SH-SY5Y (cell line): ENCODE measurements around the gene MAGEA4.

ENCODE experiments used
- GATA2 ChIP-seq: IDR thresholded peaks from 2 replicates; pipeline ENCODE4 v1.6.1; 2011; ENCODE audit warnings: mild to moderate bottlenecking, low read depth, low read length
- GATA3 ChIP-seq: IDR thresholded peaks from 2 replicates; pipeline ENCODE4 v1.6.1; 2011; ENCODE audit warnings: low read depth, mild to moderate bottlenecking, low read length, moderate library complexity

DNA sequence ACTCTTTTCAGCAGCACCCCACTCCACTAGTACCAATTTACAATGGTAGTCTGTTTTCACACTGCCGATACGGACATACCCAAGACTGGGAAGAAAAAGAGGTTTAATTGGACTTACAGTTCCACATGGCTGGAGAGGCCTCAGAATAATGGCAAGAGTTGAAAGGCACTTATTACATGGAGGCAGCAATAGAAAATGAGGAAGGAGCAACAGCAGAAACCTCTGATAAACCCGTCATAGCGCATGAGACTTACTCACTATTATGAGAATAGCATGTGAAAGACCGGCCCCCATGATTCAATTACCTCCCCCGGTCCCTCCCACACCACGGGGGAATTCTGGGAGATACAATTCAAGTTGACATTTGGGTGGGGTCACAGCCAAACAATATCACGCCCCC, 34.1 kb upstream of the MAGEA4 start:
- TF ChIP-seq GATA2 (no peak), GATA3 (no peak)
